GM19328 (cell line): ENCODE measurements around the gene RBMX.
"Not testable (repeated sequence)": the region's sequence is repeated elsewhere in the genome, so short reads cannot be mapped to it uniquely, and the experiment has no call there.

Experiments used
- ATAC-seq: cut with Tn5 transposase; IDR thresholded peaks from one replicate; pipeline ENCODE4 v1.9.1; 2021; ENCODE audit warnings: mild to moderate bottlenecking, moderate library complexity; ENCODE audit not compliant: unreplicated experiment

RBMX gene

GRCh38 chrX:136880452-136881013 is at the start of gene RBMX:
RBMX (minus strand) TSS chrX:136880725; CDS start chrX:136879427, 1,298 bp downstream.
- ATAC-seq, result peak; percentile 94

- not testable (repeated sequence) for ATAC-seq
Measured at GRCh38 chrX:136921438-136921837, 40.9 kb upstream of the RBMX start.

- ATAC-seq, result no peak
Measured at GRCh38 chrX:136920001-136920400, 39.5 kb upstream of the RBMX start.

- no peak for ATAC-seq
Measured at GRCh38 chrX:136916827-136917226, 36.3 kb upstream of the RBMX start.

GRCh38 chrX:136911661-136912060 is 31.1 kb upstream of the RBMX start:
- ATAC-seq, result not testable (repeated sequence)

- no peak for ATAC-seq
Measured at GRCh38 chrX:136911253-136911652, 30.7 kb upstream of the RBMX start.

- no peak for ATAC-seq
Measured at GRCh38 chrX:136910565-136911035, 30.1 kb upstream of the RBMX start.

- ATAC-seq, result peak; percentile 50
Measured at GRCh38 chrX:136909706-136910564, 29.4 kb upstream of the RBMX start.

- ATAC-seq, result peak; percentile 64
Measured at GRCh38 chrX:136909119-136909705, 28.7 kb upstream of the RBMX start.

- no peak for ATAC-seq
Measured at GRCh38 chrX:136907621-136908020, 27.1 kb upstream of the RBMX start.

GRCh38 chrX:136906921-136907510 is 26.5 kb upstream of the RBMX start:
- ATAC-seq, result no peak

GRCh38 chrX:136904067-136904466 is 23.5 kb upstream of the RBMX start:
- ATAC-seq, result not testable (repeated sequence)

GRCh38 chrX:136900071-136900470 is 19.5 kb upstream of the RBMX start:
- not testable (repeated sequence) for ATAC-seq

GRCh38 chrX:136899221-136899620 is 18.7 kb upstream of the RBMX start:
- no peak for ATAC-seq

GRCh38 chrX:136898752-136899151 is 18.2 kb upstream of the RBMX start:
- ATAC-seq, result not testable (repeated sequence)

- no peak for ATAC-seq
Measured at GRCh38 chrX:136896121-136896914, 15.8 kb upstream of the RBMX start.

- ATAC-seq, result no peak
Measured at GRCh38 chrX:136892412-136892811, 11.9 kb upstream of the RBMX start.

GRCh38 chrX:136890596-136890995 is 10.1 kb upstream of the RBMX start:
- not testable (repeated sequence) for ATAC-seq

- ATAC-seq, result no peak
Measured at GRCh38 chrX:136889269-136889668, 8.7 kb upstream of the RBMX start.

- no peak for ATAC-seq
Measured at GRCh38 chrX:136880003-136880451, 498 bp downstream of the RBMX start.
